ENCODE results near the gene CNFN. TPM values are rescaled to one million over a fixed set of nuclear protein-coding genes. Genes with fewer than 3 reads are reported as not detected.
"Not testable (repeated sequence)": the region's sequence is repeated elsewhere in the genome, so short reads cannot be mapped to it uniquely, and the experiment has no call there.

The CNFN gene
- total RNA-seq, 1 donor from 2014 or later = not detected

GRCh38 chr19:42348211-42348610, 41.9 kb downstream of the CNFN start:
- no peak for DNase-seq (ENCODE audit: low spot score in 2 of 2)
- Histone ChIP-seq H3K27ac (no peak overlapping the region), H3K36me3 (peaks cover 18 to 41% of the 10 kb centered on the region in 2 donors), H3K4me3 (no peak overlapping the region), H3K9me3 (no peaks in the 10 kb centered on the region), H3K4me1 (no peaks in the 10 kb centered on the region), H3K27me3 (no peaks in the 10 kb centered on the region)
- intact Hi-C loops (cut with DNase I) = no loop called here
- no peak for TF ChIP-seq CTCF (IDR thresholded peaks at IDR 0.05)

- TF ChIP-seq CTCF (IDR thresholded peaks at IDR 0.05) = no peak
- peaks cover 13 to 35% of the 10 kb centered on the region in 2 donors for H3K36me3 ChIP-seq
These were observed 44.8 kb downstream of the CNFN start for GRCh38 chr19:42345191-42345812.

GRCh38 chr19:42344336-42344893, 45.7 kb downstream of the CNFN start:
- Histone ChIP-seq H3K9me3 (no peaks in the 10 kb centered on the region), H3K4me1 (no peaks in the 10 kb centered on the region), H3K27me3 (no peaks in the 10 kb centered on the region), H3K27ac (no peak overlapping the region), H3K4me3 (no peak overlapping the region), H3K36me3 (peaks cover 10 to 35% of the 10 kb centered on the region in 2 donors)
- intact Hi-C loops (cut with DNase I) = no loop called here
- no peak for TF ChIP-seq CTCF (IDR thresholded peaks at IDR 0.05)
- no peak for DNase-seq (ENCODE audit: low spot score in 2 of 2)

More at GRCh38 chr19:42345191-42345812, 44.8 kb downstream of the CNFN start:
- no peaks in the 10 kb centered on the region for H3K27me3 ChIP-seq
- no peak overlapping the region for H3K4me3 ChIP-seq
- DNase-seq (ENCODE audit: low spot score in 2 of 2) = no peak
- intact Hi-C loops (cut with DNase I) = no loop called here
- H3K4me1 ChIP-seq = no peaks in the 10 kb centered on the region
- H3K27ac ChIP-seq = no peak overlapping the region
- no peaks in the 10 kb centered on the region for H3K9me3 ChIP-seq

- peaks cover 10 to 30% of the 10 kb centered on the region in 2 donors for H3K36me3 ChIP-seq
- no peak for TF ChIP-seq CTCF (IDR thresholded peaks at IDR 0.05)
- no peaks in the 10 kb centered on the region for H3K27me3 ChIP-seq
- no peak overlapping the region for H3K27ac ChIP-seq
- no peak overlapping the region for H3K4me3 ChIP-seq
- intact Hi-C loops (cut with DNase I) = no loop called here
- no peaks in the 10 kb centered on the region for H3K4me1 ChIP-seq
- H3K9me3 ChIP-seq = no peaks in the 10 kb centered on the region
- DNase-seq (ENCODE audit: low spot score in 2 of 2) = no peak
These were observed 46.6 kb downstream of the CNFN start for GRCh38 chr19:42343344-42344110.

- H3K4me3 ChIP-seq; intact Hi-C loops (cut with DNase I); DNase-seq (ENCODE audit: low spot score in 2 of 2); H3K4me1 ChIP-seq; H3K27ac ChIP-seq; H3K9me3 ChIP-seq; H3K27me3 ChIP-seq: not testable (repeated sequence)
- H3K36me3 ChIP-seq = peaks cover 27 to 43% of the 10 kb centered on the region in 2 donors
These were observed 50.2 kb downstream of the CNFN start for GRCh38 chr19:42339922-42340321.

GRCh38 chr19:42339126-42339860, 50.8 kb downstream of the CNFN start:
- peaks cover 21 to 45% of the 10 kb centered on the region in 2 donors for H3K36me3 ChIP-seq
- intact Hi-C loops (cut with DNase I); H3K4me1 ChIP-seq: not testable (repeated sequence)

More at GRCh38 chr19:42339126-42339860, 50.8 kb downstream of the CNFN start:
- not testable (repeated sequence) for H3K4me3 ChIP-seq; H3K27ac ChIP-seq; DNase-seq (ENCODE audit: low spot score in 2 of 2); H3K9me3 ChIP-seq; H3K27me3 ChIP-seq

Other genes with a start within 250 kb of the CNFN start
- gene DEDD2, start 172.6 kb downstream of the CNFN start, total RNA-seq = 30.2 TPM
- 7.0 TPM for gene ZNF526, start 170.0 kb downstream of the CNFN start, total RNA-seq
- gene GSK3A, start 147.7 kb downstream of the CNFN start, total RNA-seq = 27.0 TPM
- gene ERF, start 135.2 kb downstream of the CNFN start, total RNA-seq = 51.6 TPM
- 247 TPM for gene CIC, start 121.0 kb downstream of the CNFN start, total RNA-seq
- gene PRR19, start 88.2 kb downstream of the CNFN start, total RNA-seq = not detected
- gene PAFAH1B3, start 87.7 kb downstream of the CNFN start, total RNA-seq = 88.9 TPM
- not detected for gene TMEM145, start 77.0 kb downstream of the CNFN start, total RNA-seq
- gene MEGF8, start 64.7 kb downstream of the CNFN start, total RNA-seq = 61.8 TPM
- 102 TPM for gene LIPE, start 37.1 kb upstream of the CNFN start, total RNA-seq
- gene CXCL17, start 52.6 kb upstream of the CNFN start, total RNA-seq = not detected
- not detected for gene CEACAM1, start 138.2 kb upstream of the CNFN start, total RNA-seq
- not detected for gene CEACAM8, start 204.6 kb upstream of the CNFN start, total RNA-seq

All from ascending aorta (tissue), 2 donors.